ENCODE data around the gene CLSTN2. TPM values are rescaled to one million over a fixed set of nuclear protein-coding genes. Genes with fewer than 3 reads are reported as not detected.

CLSTN2 gene
- total and polyA plus RNA-seq, 8 donors, result 0.31 to 1.1 (median 0.61) TPM

DNA sequence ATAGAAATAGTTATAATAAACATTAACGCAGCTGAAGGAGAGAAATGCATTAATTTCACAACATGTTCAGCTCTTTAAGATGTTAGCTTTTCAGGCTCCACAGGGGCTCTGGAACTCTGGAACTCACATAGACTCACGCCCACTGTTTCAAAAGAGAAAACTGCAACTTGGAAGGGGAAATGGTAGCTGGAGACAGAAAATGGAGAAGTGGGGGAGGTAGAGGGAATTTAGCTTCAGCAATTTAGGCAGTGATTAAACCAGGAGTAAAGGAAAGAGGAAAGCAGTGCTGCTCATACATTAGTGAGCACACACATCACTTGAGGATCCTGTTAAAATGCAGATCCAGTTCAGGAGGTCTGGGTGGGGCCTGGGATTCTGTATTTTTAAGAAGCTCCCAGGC is 468.1 kb downstream of the CLSTN2 start:
- ATAC-seq, result peak; percentile 12
- intact Hi-C loops (cut with DNase I), result no loop called here

DNA sequence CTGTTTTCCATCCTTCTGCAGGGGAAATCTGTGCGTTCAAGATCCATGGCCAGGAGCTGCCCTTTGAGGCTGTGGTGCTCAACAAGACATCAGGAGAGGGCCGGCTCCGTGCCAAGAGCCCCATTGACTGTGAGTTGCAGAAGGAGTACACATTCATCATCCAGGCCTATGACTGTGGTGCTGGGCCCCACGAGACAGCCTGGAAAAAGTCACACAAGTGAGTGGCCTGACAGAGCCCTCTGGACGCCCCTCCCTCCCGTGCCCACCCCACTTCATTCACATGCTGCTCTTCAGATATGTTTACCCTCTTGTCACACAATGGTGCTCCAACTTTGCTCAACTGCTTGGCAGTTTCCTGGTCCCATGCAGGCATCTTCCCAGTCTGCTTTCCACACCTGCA is 468.6 kb downstream of the CLSTN2 start:
- TF ChIP-seq, protein P1, sequence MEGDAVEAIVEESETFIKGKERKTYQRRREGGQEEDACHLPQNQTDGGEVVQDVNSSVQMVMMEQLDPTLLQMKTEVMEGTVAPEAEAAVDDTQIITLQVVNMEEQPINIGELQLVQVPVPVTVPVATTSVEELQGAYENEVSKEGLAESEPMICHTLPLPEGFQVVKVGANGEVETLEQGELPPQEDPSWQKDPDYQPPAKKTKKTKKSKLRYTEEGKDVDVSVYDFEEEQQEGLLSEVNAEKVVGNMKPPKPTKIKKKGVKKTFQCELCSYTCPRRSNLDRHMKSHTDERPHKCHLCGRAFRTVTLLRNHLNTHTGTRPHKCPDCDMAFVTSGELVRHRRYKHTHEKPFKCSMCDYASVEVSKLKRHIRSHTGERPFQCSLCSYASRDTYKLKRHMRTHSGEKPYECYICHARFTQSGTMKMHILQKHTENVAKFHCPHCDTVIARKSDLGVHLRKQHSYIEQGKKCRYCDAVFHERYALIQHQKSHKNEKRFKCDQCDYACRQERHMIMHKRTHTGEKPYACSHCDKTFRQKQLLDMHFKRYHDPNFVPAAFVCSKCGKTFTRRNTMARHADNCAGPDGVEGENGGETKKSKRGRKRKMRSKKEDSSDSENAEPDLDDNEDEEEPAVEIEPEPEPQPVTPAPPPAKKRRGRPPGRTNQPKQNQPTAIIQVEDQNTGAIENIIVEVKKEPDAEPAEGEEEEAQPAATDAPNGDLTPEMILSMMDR (IDR thresholded peaks at IDR 0.05), result no peak
- ATAC-seq (peak; percentile 89), DNase-seq (peak; percentile 19 to 90 (median 82))
- no peaks in the 10 kb centered on the region for H3K36me3 ChIP-seq
- no peak overlapping the region for H3K4me3 ChIP-seq
- intact Hi-C loops (cut with DNase I), result no loop called here
- H3K27me3 ChIP-seq, result no peaks in the 10 kb centered on the region
- H3K9me3 ChIP-seq, result no peaks in the 10 kb centered on the region
- no peak overlapping the region for H3K27ac ChIP-seq
- H3K4me1 ChIP-seq, result no peaks in the 10 kb centered on the region

More for the DNA sequence above, 468.1 kb downstream of the CLSTN2 start:
- TF ChIP-seq, protein P1 (IDR thresholded peaks at IDR 0.05), result no peak
- Histone ChIP-seq H3K27me3 (no peaks in the 10 kb centered on the region), H3K36me3 (no peaks in the 10 kb centered on the region), H3K4me3 (no peak overlapping the region), H3K4me1 (no peaks in the 10 kb centered on the region), H3K9me3 (no peaks in the 10 kb centered on the region), H3K27ac (no peak overlapping the region)
- DNase-seq, result no peak

DNA sequence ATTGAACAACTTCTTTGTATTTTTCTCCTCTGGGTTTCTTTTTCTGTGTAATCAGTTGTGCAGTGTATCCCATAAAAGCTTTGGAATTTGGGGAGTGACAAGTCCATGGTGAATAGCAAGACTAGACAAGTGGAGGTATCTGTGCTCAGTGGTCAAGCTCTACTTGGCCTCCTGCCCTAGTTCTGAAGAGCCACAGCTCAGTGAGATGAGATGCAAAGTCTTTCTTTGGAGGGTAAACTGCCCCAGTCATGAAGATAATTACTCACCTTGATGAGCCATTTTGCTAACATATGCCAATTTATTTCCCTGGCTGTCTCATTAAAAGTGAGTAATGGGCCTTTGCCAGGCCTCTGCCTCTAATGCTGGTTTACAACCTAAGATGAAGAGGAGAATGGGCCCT is 471.7 kb downstream of the CLSTN2 start:
- no peak for DNase-seq
- intact Hi-C loops (cut with DNase I), result no loop called here
- TF ChIP-seq, protein P1 (IDR thresholded peaks at IDR 0.05), result no peak
- no peaks in the 10 kb centered on the region for H3K4me1 ChIP-seq
- H3K9me3 ChIP-seq, result peaks cover 0 to 9% of the 10 kb centered on the region in 2 donors
- no peak overlapping the region for H3K4me3 ChIP-seq
- no peaks in the 10 kb centered on the region for H3K36me3 ChIP-seq
- no peak overlapping the region for H3K27ac ChIP-seq
- no peaks in the 10 kb centered on the region for H3K27me3 ChIP-seq
- no peak for ATAC-seq

DNA sequence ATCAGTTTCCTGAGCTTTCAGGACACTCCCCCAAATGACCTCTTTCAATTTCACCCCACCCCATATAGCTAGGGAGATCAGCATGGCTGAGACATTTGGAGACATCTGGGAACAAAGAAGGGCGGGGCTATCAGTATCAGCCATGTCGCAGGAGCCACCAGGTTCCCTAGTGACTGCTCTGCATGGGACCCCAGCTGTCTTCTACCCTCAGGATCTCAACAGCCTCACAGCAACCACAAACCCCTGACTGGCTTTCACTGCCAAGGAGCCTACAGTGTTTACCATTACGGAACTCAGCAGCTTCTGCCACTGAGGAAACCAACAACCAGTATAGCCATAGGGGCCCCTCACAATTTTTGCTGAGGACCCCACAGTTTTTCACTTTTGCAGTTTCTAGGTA is 473.3 kb downstream of the CLSTN2 start:
- H3K27me3 ChIP-seq, result no peaks in the 10 kb centered on the region
- H3K4me1 ChIP-seq, result no peaks in the 10 kb centered on the region
- peaks cover 0 to 9% of the 10 kb centered on the region in 2 donors for H3K9me3 ChIP-seq
- intact Hi-C loops (cut with DNase I), result no loop called here
- no peak for ATAC-seq
- no peak overlapping the region for H3K27ac ChIP-seq
- TF ChIP-seq, protein P1 (IDR thresholded peaks at IDR 0.05), result no peak
- DNase-seq, result no peak
- H3K36me3 ChIP-seq, result no peaks in the 10 kb centered on the region
- no peak overlapping the region for H3K4me3 ChIP-seq

DNA sequence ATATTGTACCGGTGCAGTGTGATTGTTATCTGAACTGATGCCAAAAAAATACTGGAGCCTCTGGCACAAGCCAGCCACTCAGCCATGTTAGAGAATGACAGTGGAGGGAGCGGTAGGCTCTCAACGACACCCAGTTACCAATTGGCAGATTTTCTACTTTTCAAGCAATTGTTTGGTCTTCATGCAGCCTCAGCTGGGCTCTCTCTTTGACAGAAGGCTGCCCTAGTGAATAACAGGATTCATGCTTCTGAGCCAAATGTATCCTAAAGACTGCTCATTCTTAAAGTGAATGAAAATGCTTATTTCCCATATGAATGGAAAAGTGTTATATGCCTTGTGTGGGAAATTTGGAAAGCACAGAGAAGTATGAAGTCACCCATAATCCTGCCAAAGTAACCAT is 481.7 kb downstream of the CLSTN2 start:
- no peak for DNase-seq
- H3K4me3 ChIP-seq, result no peak overlapping the region
- no peak for ATAC-seq

More for the DNA sequence above, 481.7 kb downstream of the CLSTN2 start:
- no peaks in the 10 kb centered on the region for H3K27me3 ChIP-seq
- H3K4me1 ChIP-seq, result no peaks in the 10 kb centered on the region
- no peaks in the 10 kb centered on the region for H3K9me3 ChIP-seq
- intact Hi-C loops (cut with DNase I), result no loop called here
- H3K36me3 ChIP-seq, result no peaks in the 10 kb centered on the region
- TF ChIP-seq, protein P1 (IDR thresholded peaks at IDR 0.05), result no peak
- no peak overlapping the region for H3K27ac ChIP-seq
